ENCODE measurements around the gene SPOCK1. TPM values are rescaled to one million over a fixed set of nuclear protein-coding genes. Genes with fewer than 3 reads are reported as not detected.

The SPOCK1 gene
- total RNA-seq, 1 experiment from 2014 or later = 9.8 TPM

DNA sequence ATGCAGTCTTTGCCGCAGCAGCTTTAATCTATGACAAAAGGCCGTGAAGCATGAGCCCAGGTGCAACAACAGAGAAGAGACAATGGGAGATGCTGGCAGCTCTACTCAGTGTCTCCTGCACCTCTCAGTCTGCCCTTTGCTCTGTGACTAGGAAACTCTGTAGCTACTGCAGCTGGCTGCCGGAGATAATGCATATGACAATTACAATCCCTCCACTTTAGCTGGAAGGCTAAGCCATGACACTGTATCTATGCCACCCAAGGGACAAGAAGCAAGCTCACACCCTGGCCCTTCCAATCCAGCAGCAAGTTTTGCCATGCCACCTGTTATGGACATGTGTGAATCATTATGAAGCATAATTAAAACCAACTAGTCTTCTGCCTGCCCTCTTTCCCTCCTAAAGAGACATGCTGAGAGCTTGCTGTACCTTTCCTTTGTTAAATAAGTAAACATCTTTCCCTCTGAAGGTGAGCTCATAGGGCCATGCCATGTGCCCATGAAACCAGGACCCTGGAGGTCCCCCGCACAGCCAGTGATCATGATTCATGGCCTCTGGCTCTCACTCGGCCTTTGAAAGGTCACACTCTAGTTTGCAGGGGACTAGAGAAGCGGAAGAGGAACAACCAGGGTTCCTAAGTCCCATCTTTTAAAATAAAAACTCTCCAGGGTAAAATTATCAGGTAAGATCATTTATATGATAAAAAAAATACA is 219.4 kb downstream of the SPOCK1 start:
- Histone ChIP-seq H3K79me2 (ENCODE audit: low read length) (no peaks in the 10 kb centered on the region), H3K27ac (ENCODE audit: low read length) (no peak overlapping the region), H3K27me3 (ENCODE audit: low read length) (no peaks in the 10 kb centered on the region), H3K9me3 (ENCODE audit: low read length) (no peaks in the 10 kb centered on the region), H3K9me2 (replicated peaks; ENCODE audit: low read length) (no peaks in the 10 kb centered on the region), H3K4me3 (ENCODE audit: low read length) (no peak overlapping the region), H4K20me1 (ENCODE audit: low read length) (no peaks in the 10 kb centered on the region), H3K9ac (ENCODE audit: low read length) (no peak overlapping the region), H3K36me3 (ENCODE audit: low read depth, low read length) (no peaks in the 10 kb centered on the region), H3K4me1 (ENCODE audit: insufficient read depth, low read length) (peaks cover 30% of the 10 kb centered on the region), H2AFZ (ENCODE audit: low read length) (no peak overlapping the region), H3F3A (ENCODE audit: low read length, unreplicated experiment) (no peaks in the 10 kb centered on the region), H3K4me2 (ENCODE audit: low read length) (no peak overlapping the region)
- DNase-seq (no peak), ATAC-seq (no peak)
- TF ChIP-seq EZH2 (IDR thresholded peaks at IDR 0.05; ENCODE audit: low read length, unreplicated experiment) (no peak), EZH2phosphoT487 (IDR thresholded peaks at IDR 0.05; ENCODE audit: borderline replicate concordance, low read length) (no peak)
- TF ChIP-seq, protein P1, sequence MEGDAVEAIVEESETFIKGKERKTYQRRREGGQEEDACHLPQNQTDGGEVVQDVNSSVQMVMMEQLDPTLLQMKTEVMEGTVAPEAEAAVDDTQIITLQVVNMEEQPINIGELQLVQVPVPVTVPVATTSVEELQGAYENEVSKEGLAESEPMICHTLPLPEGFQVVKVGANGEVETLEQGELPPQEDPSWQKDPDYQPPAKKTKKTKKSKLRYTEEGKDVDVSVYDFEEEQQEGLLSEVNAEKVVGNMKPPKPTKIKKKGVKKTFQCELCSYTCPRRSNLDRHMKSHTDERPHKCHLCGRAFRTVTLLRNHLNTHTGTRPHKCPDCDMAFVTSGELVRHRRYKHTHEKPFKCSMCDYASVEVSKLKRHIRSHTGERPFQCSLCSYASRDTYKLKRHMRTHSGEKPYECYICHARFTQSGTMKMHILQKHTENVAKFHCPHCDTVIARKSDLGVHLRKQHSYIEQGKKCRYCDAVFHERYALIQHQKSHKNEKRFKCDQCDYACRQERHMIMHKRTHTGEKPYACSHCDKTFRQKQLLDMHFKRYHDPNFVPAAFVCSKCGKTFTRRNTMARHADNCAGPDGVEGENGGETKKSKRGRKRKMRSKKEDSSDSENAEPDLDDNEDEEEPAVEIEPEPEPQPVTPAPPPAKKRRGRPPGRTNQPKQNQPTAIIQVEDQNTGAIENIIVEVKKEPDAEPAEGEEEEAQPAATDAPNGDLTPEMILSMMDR (conservative IDR thresholded peaks at IDR 0.05; ENCODE audit: low read depth, low read length) = no peak
- BruUV-seq (replicated peaks) = no TSS peak
- ChIA-PET CTCF (no interaction called here), POLR2A (ENCODE audit: unreplicated experiment) (no interaction called here)
- intact Hi-C loops (cut with micrococcal nuclease) = no loop called here

DNA sequence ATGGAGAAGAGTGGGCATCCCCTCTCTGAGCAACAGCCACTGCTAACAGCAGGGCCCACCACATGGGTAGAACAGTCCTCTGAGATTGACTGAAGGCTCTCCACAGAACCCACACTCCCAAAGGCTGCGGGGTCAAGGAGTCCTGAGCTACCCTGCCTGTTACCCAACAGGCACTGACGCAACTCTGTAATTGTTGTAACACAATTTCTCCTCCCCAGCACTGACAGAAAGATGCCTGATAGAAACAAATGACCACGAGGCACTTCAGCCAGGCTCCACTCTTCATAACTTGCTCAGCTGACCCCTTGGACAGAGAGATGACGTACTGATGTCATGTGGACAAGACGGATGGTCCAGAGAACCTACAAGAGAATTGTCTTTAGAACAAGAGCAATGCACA is 220.7 kb downstream of the SPOCK1 start:
- ATAC-seq = no peak
- ChIA-PET POLR2A (ENCODE audit: unreplicated experiment) (no interaction called here), CTCF (no interaction called here)
- no peak for DNase-seq
- Histone ChIP-seq H3K27ac (ENCODE audit: low read length) (no peak overlapping the region), H3K27me3 (ENCODE audit: low read length) (no peaks in the 10 kb centered on the region), H3K4me3 (ENCODE audit: low read length) (no peak overlapping the region), H3K9ac (ENCODE audit: low read length) (no peak overlapping the region), H3K36me3 (ENCODE audit: low read depth, low read length) (no peaks in the 10 kb centered on the region), H3K9me2 (replicated peaks; ENCODE audit: low read length) (no peaks in the 10 kb centered on the region), H3F3A (ENCODE audit: low read length, unreplicated experiment) (no peaks in the 10 kb centered on the region), H3K4me2 (ENCODE audit: low read length) (no peak overlapping the region), H2AFZ (ENCODE audit: low read length) (no peak overlapping the region), H3K79me2 (ENCODE audit: low read length) (no peaks in the 10 kb centered on the region), H3K4me1 (ENCODE audit: insufficient read depth, low read length) (peaks cover 27% of the 10 kb centered on the region), H4K20me1 (ENCODE audit: low read length) (no peaks in the 10 kb centered on the region), H3K9me3 (ENCODE audit: low read length) (no peaks in the 10 kb centered on the region)
- intact Hi-C loops (cut with micrococcal nuclease) = no loop called here
- no TSS peak for BruUV-seq (replicated peaks)
- no peak for TF ChIP-seq EZH2phosphoT487 (IDR thresholded peaks at IDR 0.05; ENCODE audit: borderline replicate concordance, low read length)
- TF ChIP-seq, protein P1 (conservative IDR thresholded peaks at IDR 0.05; ENCODE audit: low read depth, low read length) = no peak
- no peak for TF ChIP-seq EZH2 (IDR thresholded peaks at IDR 0.05; ENCODE audit: low read length, unreplicated experiment)

DNA sequence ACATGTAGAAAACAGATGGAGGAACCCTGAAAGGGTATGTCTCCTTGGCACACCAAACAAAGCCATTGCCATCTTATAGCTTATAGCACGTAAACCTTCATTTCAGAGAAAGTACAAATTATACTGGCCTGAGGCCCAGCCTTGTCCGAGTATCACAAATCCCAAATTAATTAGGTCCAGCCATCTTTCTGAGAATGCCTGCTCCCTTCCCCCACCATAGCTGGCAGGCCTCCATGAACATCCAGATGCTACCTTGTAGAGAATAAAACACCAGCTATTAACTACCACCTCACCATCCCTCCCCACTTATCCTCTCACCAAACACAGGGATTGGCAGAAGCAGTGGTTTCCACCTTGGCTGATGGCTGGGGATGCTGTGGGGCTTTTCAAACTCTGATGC is 224.0 kb downstream of the SPOCK1 start:
- intact Hi-C loops (cut with micrococcal nuclease) = no loop called here
- Histone ChIP-seq H3K4me3 (ENCODE audit: low read length) (no peak overlapping the region), H3K27me3 (ENCODE audit: low read length) (no peaks in the 10 kb centered on the region), H3F3A (ENCODE audit: low read length, unreplicated experiment) (no peaks in the 10 kb centered on the region), H3K36me3 (ENCODE audit: low read depth, low read length) (no peaks in the 10 kb centered on the region), H3K4me1 (ENCODE audit: insufficient read depth, low read length) (peaks cover 10% of the 10 kb centered on the region), H3K9me2 (replicated peaks; ENCODE audit: low read length) (no peaks in the 10 kb centered on the region), H2AFZ (ENCODE audit: low read length) (no peak overlapping the region), H3K9me3 (ENCODE audit: low read length) (no peaks in the 10 kb centered on the region), H3K4me2 (ENCODE audit: low read length) (no peak overlapping the region), H3K79me2 (ENCODE audit: low read length) (no peaks in the 10 kb centered on the region), H3K27ac (ENCODE audit: low read length) (no peak overlapping the region), H3K9ac (ENCODE audit: low read length) (no peak overlapping the region), H4K20me1 (ENCODE audit: low read length) (no peaks in the 10 kb centered on the region)
- no peak for TF ChIP-seq EZH2 (IDR thresholded peaks at IDR 0.05; ENCODE audit: low read length, unreplicated experiment)
- TF ChIP-seq, protein P1 (conservative IDR thresholded peaks at IDR 0.05; ENCODE audit: low read depth, low read length) = no peak
- no peak for TF ChIP-seq EZH2phosphoT487 (IDR thresholded peaks at IDR 0.05; ENCODE audit: borderline replicate concordance, low read length)
- CTCF ChIA-PET = no interaction called here
- BruUV-seq (replicated peaks) = no TSS peak
- no peak for DNase-seq
- POLR2A ChIA-PET (ENCODE audit: unreplicated experiment) = no interaction called here
- ATAC-seq = no peak
